GM23248 (cell line): ENCODE results near the gene CNTN4. TPM values are rescaled to one million over a fixed set of nuclear protein-coding genes. Genes with fewer than 3 reads are reported as not detected.

Experiments
- DNase-seq: peaks from one replicate; pipeline ENCODE4 v3.0.0-alpha.2; 2015
- H2AFZ ChIP-seq: fragments of 200-600 bp; sonication (generic); 2 replicates; pipeline ENCODE4 v1.6.1; 2016; ENCODE audit warnings: antibody characterized with exemption
- H3F3A ChIP-seq: fragments of 200-600 bp; sonication (generic); 2 replicates; pipeline ENCODE4 v1.6.1; 2016; ENCODE audit warnings: mild to moderate bottlenecking, antibody characterized with exemption, mixed run types; ENCODE audit not compliant: insufficient read depth
- H3K27ac ChIP-seq: fragments of 200-600 bp; sonication (generic); 2 replicates; pipeline ENCODE4 v1.5.1; 2016; ENCODE audit warnings: mild to moderate bottlenecking
- H3K27me3 ChIP-seq: fragments of 200-600 bp; sonication (generic); replicated peaks from 2 replicates; pipeline ENCODE4 v1.6.1; 2016; ENCODE audit warnings: mild to moderate bottlenecking; ENCODE audit not compliant: insufficient read depth
- H3K36me3 ChIP-seq: fragments of 200-600 bp; sonication (generic); 2 replicates; pipeline ENCODE4 v1.6.1; 2016; ENCODE audit warnings: low read depth, mild to moderate bottlenecking
- H3K4me1 ChIP-seq: fragments of 200-600 bp; sonication (generic); 2 replicates; pipeline ENCODE4 v1.6.1; 2016; ENCODE audit warnings: mild to moderate bottlenecking; ENCODE audit not compliant: insufficient read depth
- H3K4me2 ChIP-seq: fragments of 200-600 bp; sonication (generic); one replicate; pipeline ENCODE4 v1.6.1; 2016; ENCODE audit warnings: mild to moderate bottlenecking; ENCODE audit not compliant: unreplicated experiment
- H3K4me3 ChIP-seq: fragments of 200-600 bp; sonication (generic); 2 replicates; pipeline ENCODE4 v1.5.1; 2016; ENCODE audit warnings: mild to moderate bottlenecking
- H3K79me2 ChIP-seq: fragments of 200-600 bp; sonication (generic); 2 replicates; pipeline ENCODE4 v1.6.1; 2016; ENCODE audit warnings: mild to moderate bottlenecking; ENCODE audit not compliant: insufficient read depth
- H3K9ac ChIP-seq: fragments of 200-600 bp; sonication (generic); 2 replicates; pipeline ENCODE4 v1.6.1; 2016; ENCODE audit warnings: mild to moderate bottlenecking
- H3K9me2 ChIP-seq: fragments of 200-600 bp; sonication (generic); 2 replicates; pipeline ENCODE4 v1.6.1; 2016; ENCODE audit warnings: mixed run types, mild to moderate bottlenecking, moderate library complexity; ENCODE audit not compliant: insufficient read depth
- H3K9me3 ChIP-seq: fragments of 200-600 bp; sonication (generic); one replicate; pipeline ENCODE4 v1.6.1; 2017; ENCODE audit warnings: low read depth
- H4K20me1 ChIP-seq: fragments of 200-600 bp; sonication (generic); 2 replicates; pipeline ENCODE4 v1.6.0; 2016; ENCODE audit not compliant: insufficient read depth
- EZH2 ChIP-seq: fragments of 200-600 bp; sonication (generic); IDR thresholded peaks from 2 replicates; pipeline ENCODE4 v1.6.1; 2018; ENCODE audit warnings: antibody characterized with exemption, mild to moderate bottlenecking; ENCODE audit not compliant: insufficient read depth, poor library complexity, severe bottlenecking
- EZH2phosphoT487 ChIP-seq: fragments of 200-600 bp; sonication (generic); IDR thresholded peaks from 2 replicates; pipeline ENCODE4 v1.6.1; 2018; ENCODE audit warnings: antibody characterized with exemption, moderate library complexity, mild to moderate bottlenecking, low read depth; ENCODE audit not compliant: insufficient read depth
- WGBS, 2 experiments: methylation state at CpG; one replicate each; pipeline ENCODE4 v1.1.6; 2015 to 2017; ENCODE audit warnings: low lambda C conversion rate in 2 of 2, low coverage in 1 of 2; ENCODE audit errors: missing lambda C conversion rate in 2 of 2; 5-methylcytosine and 5-hydroxymethylcytosine counted together
- in situ Hi-C: fragments of 300-500 bp; cut with MboI; formaldehyde crosslinking; loops from 2 replicates; pipeline ENCODE4 v1.15.0; 2020
- polyA plus RNA-seq: library from polyadenylated mRNA; unstranded; fragments of >200 nt; fragmentation: Nextera tagmentation; extraction: Ambion mirVana; gene quantifications from 2 replicates; pipeline ENCODE4 v1.2.1, GENCODE V29; 2016
- total RNA-seq: library from RNA; depleted of rRNA; stranded (reverse); fragments of >200 nt; shearing (Covaris generic); gene quantifications from 2 replicates; pipeline ENCODE4 v1.2.3, GENCODE V29; 2014

Gene CNTN4
- total and polyA plus RNA-seq, 2 experiments from 2014 or later: not detected

- Histone ChIP-seq H3K9me3 (no peaks in the 10 kb centered on the region), H3F3A (no peaks in the 10 kb centered on the region), H3K4me2 (no peak overlapping the region), H3K27me3 (no peaks in the 10 kb centered on the region), H3K79me2 (no peaks in the 10 kb centered on the region), H3K27ac (no peak overlapping the region), H3K4me1 (no peaks in the 10 kb centered on the region), H3K4me3 (no peak overlapping the region), H4K20me1 (no peaks in the 10 kb centered on the region), H3K9me2 (no peaks in the 10 kb centered on the region), H3K36me3 (no peaks in the 10 kb centered on the region), H2AFZ (no peak overlapping the region), H3K9ac (no peak overlapping the region)
- no peak for DNase-seq
- WGBS, 2 experiments: 11 to 14% methylated on average over 4 of the region's 4 CpGs
- TF ChIP-seq EZH2phosphoT487: no peak
- TF ChIP-seq EZH2: no peak
- in situ Hi-C loops: no loop called here
These were observed 74.0 kb downstream of the CNTN4 start for GRCh38 chr3:2172561-2173171.

DNA sequence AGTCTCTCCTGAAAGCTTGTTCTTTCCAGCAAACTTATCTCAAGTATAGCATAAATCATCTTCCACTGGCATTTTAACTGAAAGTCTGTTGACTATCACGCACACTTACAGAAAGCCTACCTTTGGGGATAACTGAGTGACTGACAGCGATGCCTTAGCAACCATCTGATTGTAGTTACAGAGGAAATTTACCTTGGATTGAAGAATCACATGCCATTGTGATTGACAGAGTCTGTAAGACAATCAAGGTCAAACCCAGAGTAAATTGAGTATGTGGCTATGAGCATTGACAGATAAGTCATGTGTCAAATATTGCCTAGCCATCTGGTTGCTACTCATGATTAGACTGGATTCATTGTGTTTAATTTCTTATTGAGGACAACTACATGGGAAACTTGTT lies 82.0 kb downstream of the CNTN4 start:
- no peak overlapping the region for H3K27ac ChIP-seq
- no peaks in the 10 kb centered on the region for H3K9me3 ChIP-seq
- no peak overlapping the region for H3K4me2 ChIP-seq
- no peak for DNase-seq
- H3K27me3 ChIP-seq: no peaks in the 10 kb centered on the region
- no peaks in the 10 kb centered on the region for H3K9me2 ChIP-seq
- no peak for TF ChIP-seq EZH2phosphoT487
- TF ChIP-seq EZH2: no peak
- in situ Hi-C loops: no loop called here
- 11 to 16% methylated on average over 2 of the region's 2 CpGs for WGBS, 2 experiments
- H3K36me3 ChIP-seq: no peaks in the 10 kb centered on the region
- no peak overlapping the region for H2AFZ ChIP-seq
- H4K20me1 ChIP-seq: no peaks in the 10 kb centered on the region
- H3K79me2 ChIP-seq: no peaks in the 10 kb centered on the region
- no peaks in the 10 kb centered on the region for H3F3A ChIP-seq
- no peak overlapping the region for H3K9ac ChIP-seq
- H3K4me3 ChIP-seq: no peak overlapping the region
- no peaks in the 10 kb centered on the region for H3K4me1 ChIP-seq

DNA sequence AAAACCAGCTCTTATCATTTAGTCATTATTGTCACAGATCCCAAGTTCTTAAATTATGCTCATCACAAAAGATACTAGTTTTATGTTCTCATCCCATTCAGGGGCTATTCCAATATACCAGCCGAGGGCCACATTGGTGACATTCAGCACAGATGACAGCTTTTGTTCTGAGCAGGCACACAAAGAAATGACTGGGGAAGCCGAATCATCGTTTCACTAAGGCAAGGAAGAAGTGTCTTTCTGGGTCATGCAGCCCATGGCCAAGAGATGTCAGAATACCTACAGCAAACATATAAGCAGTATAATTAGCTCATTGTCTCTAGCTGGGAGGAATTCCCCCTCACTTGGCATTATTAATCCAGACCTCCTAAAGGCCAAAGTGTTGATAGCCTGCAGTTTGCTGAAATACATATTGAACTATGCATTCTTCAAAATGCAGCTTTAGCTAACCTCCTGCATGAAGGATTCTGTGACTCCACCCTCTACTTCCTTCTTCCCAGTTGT lies 100.2 kb downstream of the CNTN4 start:
- in situ Hi-C loops: no loop called here
- H3K4me2 ChIP-seq: no peak overlapping the region
- no peaks in the 10 kb centered on the region for H4K20me1 ChIP-seq
- no peaks in the 10 kb centered on the region for H3K9me3 ChIP-seq
- no peaks in the 10 kb centered on the region for H3K9me2 ChIP-seq
- H3K36me3 ChIP-seq: no peaks in the 10 kb centered on the region
- 23 to 36% methylated on average over 3 of the region's 3 CpGs for WGBS, 2 experiments
- no peak overlapping the region for H3K4me3 ChIP-seq
- no peak overlapping the region for H3K9ac ChIP-seq
- H3F3A ChIP-seq: no peaks in the 10 kb centered on the region
- H3K79me2 ChIP-seq: no peaks in the 10 kb centered on the region
- H2AFZ ChIP-seq: no peak overlapping the region
- no peak overlapping the region for H3K27ac ChIP-seq
- TF ChIP-seq EZH2phosphoT487: no peak
- TF ChIP-seq EZH2: no peak
- H3K4me1 ChIP-seq: no peaks in the 10 kb centered on the region
- DNase-seq: no peak
- no peaks in the 10 kb centered on the region for H3K27me3 ChIP-seq

- Histone ChIP-seq H3K9me2 (no peaks in the 10 kb centered on the region), H3K4me2 (no peak overlapping the region), H3K4me3 (no peak overlapping the region), H3K9ac (no peak overlapping the region), H3K36me3 (no peaks in the 10 kb centered on the region), H3K79me2 (no peaks in the 10 kb centered on the region), H2AFZ (no peak overlapping the region), H3K9me3 (no peaks in the 10 kb centered on the region), H3K4me1 (no peaks in the 10 kb centered on the region), H3K27ac (no peak overlapping the region), H3F3A (no peaks in the 10 kb centered on the region), H3K27me3 (no peaks in the 10 kb centered on the region), H4K20me1 (no peaks in the 10 kb centered on the region)
- in situ Hi-C loops: no loop called here
- DNase-seq: no peak
- 13 to 16% methylated on average over 1 of the region's 1 CpG for WGBS, 2 experiments
- TF ChIP-seq EZH2 (no peak), EZH2phosphoT487 (no peak)
These were observed 105.4 kb downstream of the CNTN4 start for GRCh38 chr3:2204054-2204453.
